Left renal pelvis (tissue), 4 donors: ENCODE data around the gene MOK. TPM values are rescaled to one million over a fixed set of nuclear protein-coding genes. Genes with fewer than 3 reads are reported as not detected.
A peak's percentile ranks its signal among the peaks of the same experiment; 100 is the strongest.
"Not testable (repeated sequence)": the region's sequence is repeated elsewhere in the genome, so short reads cannot be mapped to it uniquely, and the experiment has no call there.

Experiments
- DNase-seq, 4 donors: peaks; one replicate each; pipeline ENCODE4 v3.0.0-alpha.2; 2013; ENCODE audit warnings: low read depth in 4 of 4, low spot score in 3 of 4
- polyA plus RNA-seq, 4 donors: library from polyadenylated mRNA; unstranded; fragments of 120-200 nt; gene quantifications; one replicate each; pipeline ENCODE4 v1.2.1, GENCODE V29; 2013; ENCODE audit not compliant: insufficient read length in 4 of 4

Gene MOK
- polyA plus RNA-seq, 4 donors = 16.2 to 40.3 (median 25.8) TPM

DNA sequence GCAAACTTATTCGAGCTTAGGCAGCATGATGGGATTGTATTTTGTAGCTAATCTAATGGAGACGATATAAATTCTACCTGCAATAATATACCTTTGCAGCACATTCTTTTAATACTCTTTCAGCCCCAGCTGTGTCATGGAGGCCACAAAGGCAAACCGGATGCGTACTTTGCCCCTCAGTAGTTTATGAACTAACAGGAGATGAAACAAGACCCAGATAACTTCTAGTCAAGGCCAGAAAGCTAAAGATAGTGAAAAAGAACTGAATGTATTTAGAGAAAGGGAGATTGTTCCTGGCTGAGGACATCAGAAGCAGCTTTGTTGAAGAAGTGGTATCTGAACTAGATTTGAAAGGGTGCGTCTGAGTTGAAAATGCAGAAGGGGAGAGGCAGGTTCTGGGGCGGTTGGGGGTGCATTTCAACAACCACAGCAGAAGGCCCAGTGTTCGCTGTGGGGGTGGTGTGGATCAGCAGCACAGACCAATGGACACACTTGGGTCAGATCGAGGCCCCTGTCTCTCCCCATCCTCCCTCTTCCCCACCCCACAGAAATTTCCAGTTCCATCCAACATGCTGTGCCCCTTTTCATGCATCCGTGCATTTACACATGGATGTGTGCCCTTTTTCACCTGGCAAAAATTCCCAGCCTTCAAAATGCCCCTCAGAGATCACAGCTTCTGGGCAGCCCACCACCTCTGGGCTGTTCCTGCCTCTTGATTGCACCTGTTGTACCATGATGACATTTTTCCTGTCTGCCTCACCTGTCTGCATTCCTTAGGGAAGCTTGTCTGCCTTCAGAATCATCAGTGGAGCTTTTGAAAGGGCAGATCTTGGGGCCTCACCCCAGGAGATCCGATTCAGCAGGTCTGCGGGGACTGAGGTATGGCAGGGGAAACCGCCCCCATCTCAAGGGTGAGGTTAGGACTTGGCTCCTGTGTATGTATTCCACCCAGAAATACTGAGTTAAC is 16.8 kb upstream of the MOK start:
- no peak for DNase-seq

DNA sequence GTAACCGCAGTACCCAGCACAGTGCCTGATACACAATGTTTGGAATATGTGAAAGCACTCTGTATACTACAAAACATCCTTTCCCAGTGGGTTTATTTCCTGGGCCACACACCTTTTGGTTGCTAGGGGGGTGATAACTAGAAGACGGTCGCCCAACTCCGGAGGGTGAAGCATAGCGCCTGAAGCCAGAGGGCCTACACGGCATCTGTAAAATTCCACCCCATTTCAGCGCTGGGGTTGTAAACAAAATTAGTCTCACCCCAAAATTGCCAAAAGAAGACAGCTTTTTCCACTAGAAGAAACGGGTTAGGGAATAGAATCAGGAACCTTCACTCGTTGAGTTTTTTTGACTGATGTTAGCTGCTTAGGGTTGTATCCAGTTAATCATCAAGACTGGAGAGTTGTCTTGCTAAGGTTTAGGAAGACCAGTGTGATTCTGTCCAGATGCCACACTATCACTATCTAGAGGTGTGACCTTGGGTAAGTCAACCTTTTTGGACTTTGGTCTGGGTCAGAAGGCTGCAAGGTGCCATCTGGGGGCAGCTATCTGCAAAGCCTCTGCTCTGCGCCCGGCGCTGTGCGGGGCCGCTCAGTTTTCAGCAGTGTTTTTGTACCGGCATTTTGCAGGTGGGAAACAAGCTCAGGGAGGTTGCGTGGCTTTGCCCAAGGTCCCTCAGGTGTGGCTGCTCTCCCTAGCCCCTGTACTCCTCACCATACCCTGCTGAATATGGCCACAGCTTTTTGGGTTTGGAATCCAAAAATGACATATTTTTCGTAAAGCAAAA is 15.9 kb upstream of the MOK start:
- DNase-seq = no peak

DNA sequence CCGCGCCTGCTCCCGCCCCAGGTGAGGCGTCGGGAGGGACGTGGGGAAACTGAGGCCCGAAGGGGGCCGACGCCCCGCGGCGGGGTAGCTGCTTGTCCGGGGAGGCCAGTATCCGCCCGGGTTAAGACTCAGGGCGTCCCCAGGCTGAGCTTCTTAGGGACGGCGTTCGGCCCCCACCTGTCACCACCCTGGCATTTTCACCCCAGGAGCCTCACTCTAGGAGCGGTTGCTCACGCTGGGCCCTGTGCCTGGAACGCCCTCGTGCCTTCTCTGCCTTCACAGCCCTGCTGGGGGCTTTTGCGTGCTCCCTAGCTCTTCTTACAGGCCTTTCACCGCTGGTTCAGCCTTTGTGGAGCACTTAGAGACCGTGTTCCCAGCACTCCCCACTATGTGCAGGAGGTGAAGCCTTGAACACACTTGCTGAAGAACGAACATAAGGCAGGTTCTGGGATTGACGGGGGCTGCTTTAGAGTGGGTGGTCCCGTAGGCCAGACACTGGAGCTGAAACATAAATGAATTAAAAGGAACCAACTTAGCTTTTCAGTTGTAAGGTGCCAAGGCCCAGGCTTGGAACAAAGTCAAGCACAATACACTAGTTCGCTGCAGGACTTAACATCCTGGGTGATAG is 15.2 kb upstream of the MOK start:
- no peak for DNase-seq

DNA sequence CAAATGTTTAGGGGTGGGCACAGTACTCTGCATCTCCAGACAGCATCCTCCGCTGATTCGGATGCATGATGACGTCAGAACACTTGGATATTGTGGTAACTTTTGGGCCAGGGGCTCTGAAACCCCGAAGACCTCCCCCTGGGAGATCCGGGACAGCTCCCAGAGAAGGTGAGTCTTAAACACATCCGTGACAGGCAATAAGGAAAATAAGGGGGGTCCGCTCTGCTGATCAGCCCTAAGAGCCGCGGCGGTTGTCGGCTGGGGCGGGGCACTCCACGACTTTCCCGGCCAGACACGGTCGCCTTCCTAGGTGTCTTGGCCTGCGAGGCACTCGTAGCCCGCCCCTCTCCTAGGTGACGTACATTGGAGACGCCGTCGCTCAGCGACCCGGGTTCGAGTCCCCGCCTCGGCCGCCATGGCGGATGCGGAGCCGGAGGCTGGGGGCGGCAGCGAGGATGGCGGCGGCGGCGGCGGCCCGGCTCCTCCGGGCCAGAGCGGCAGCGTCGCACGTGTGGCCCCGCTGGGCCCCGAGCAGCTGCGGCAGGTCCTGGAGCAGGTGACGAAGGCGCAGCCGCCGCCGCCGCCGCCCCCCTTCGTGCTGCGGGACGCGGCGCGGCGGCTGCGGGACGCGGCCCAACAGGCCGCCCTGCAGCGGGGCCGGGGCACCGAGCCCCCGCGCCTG is 14.5 kb upstream of the MOK start, which contains the start of gene ZNF839:
TSS of gene ZNF839 (plus strand) at position 396 of the 682 bp plus-strand sequence. CDS start at position 416, 20 bp downstream.
- peak; percentile 71 to 84 (median 82) for DNase-seq

DNA sequence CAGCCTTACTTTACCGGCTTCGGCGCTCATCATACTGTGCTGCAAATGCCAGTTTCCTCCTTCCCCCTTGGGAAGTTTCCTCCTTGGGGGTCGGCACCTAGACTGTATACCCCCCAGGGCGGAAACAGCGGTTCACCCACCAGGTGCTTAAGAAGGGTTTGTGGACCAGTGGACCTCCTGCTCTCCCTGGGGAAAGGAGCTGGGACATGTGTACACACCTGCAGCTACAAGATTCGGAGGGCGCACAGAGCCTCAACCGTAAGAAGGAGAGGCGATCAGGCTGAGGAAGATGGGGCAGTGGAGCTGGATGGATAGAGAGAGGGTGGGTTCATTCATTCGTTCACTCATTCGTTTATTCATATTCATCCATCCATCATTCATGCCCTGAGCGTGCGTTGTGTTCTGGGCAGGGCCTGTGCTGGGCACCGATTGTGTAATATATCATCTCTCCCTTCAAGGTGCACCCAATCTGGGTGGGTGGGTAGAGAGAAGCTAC is 13.9 kb upstream of the MOK start:
- DNase-seq = no peak

DNA sequence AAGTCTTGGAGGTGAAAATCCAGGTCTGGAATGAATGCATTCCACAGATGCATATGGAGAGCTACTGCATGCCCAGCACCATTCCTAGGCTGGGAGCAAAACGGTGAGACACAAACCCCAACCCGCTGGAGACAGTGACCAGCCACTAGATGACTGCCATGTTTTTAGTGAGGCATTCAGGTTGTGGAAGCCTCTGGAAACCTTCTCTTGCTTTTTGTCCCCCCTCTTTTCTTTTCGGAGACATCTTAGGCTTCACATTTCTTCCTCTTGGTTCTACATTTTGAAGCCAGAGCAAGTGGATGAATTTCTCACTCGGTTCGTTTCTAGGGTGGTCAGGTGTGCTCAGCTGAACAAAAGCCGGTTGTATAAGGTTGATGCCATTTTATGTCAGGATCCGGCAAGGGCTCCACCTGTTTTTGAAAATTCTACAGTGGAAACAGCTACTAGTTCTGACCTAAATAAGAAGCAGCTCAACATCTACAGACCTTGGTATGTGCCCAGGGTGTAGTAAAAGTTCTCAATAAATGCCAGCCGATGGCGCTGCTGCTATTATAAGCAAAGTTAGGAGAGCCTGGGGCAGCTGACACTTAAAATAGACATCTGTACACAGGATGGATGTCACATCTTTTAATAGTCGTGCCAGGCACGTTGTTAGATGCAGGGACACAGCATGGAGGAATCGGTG is 12.7 kb upstream of the MOK start:
- no peak for DNase-seq

DNA sequence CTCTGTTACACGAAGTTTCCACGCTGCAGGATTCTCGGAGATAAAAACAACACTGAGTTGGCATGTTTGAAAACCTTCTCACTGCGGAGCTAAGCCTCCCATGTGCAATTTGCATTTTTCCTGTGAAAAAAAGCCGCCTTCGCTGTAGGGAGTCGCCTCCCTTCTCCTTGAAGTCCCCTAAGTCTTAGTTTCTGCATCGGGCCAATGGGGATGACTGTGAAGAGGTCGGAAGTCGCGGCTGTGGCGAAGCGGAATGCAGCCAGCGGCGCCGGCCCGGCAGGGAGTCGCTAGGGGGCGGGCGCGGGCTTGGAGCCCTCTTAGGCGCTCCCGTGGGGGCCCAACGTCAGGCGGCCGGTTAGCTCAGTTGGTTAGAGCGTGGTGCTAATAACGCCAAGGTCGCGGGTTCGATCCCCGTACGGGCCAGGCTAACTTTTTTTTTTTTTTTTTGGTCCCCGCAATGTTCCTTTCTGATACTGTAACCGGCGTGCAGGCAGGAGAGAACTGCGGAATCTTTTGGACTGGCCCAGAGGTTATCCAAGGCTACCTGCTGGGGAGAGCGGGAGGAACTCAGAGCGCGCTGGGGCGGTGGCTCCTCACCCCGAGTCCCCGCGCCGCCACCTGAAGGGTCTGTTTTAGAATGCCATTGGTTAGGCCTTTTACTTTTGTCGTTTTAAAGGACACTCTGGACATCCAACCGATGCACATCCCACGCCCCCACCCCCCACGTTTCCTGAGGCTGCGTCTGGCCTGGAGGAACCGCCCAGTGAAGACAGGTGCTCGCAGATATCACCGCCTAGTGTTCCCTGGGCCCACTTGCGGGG is 12.0 kb upstream of the MOK start:
- DNase-seq = peak; percentile 72 to 82 (median 80)

DNA sequence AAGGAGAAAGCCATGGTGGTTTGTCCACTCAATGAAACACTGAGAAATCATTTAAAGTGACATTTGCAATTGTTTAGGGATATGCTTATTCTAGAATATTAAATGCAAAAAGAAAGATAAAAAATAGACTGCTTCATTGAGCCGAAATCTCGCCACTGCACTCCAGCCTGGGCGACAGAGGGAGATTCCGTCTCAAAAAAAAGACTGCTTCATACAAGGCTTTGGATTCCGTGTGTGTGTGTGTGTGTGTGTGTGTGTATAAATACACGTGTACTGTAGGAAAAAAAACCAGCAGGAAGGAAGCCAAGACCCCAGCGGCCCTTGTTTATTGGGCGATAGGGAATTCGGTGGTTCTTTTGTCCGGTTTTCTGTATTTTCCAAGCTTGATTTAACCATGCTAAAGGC is 11.4 kb upstream of the MOK start:
- peak in 2 of 4 donors; percentile 49 to 53 for DNase-seq

DNA sequence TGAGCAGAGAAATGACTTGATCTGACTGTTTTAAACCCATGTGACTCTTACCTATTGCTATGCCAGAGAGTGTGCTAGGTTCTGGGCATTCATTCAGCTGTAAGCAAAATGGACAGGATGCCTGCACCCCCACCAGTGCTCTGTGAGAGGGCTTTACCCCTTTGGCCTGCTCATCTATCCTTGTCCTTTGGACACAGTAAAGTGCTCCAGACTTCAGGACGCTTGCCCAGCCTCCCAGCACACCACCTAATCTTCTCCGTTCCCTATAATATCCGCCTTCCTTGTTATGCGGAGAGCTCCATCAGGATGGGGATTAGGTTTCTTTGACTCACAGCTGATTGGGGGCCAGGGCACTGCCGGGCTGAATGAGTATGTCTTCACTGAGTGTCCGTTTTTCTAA is 10.2 kb upstream of the MOK start:
- no peak for DNase-seq

DNA sequence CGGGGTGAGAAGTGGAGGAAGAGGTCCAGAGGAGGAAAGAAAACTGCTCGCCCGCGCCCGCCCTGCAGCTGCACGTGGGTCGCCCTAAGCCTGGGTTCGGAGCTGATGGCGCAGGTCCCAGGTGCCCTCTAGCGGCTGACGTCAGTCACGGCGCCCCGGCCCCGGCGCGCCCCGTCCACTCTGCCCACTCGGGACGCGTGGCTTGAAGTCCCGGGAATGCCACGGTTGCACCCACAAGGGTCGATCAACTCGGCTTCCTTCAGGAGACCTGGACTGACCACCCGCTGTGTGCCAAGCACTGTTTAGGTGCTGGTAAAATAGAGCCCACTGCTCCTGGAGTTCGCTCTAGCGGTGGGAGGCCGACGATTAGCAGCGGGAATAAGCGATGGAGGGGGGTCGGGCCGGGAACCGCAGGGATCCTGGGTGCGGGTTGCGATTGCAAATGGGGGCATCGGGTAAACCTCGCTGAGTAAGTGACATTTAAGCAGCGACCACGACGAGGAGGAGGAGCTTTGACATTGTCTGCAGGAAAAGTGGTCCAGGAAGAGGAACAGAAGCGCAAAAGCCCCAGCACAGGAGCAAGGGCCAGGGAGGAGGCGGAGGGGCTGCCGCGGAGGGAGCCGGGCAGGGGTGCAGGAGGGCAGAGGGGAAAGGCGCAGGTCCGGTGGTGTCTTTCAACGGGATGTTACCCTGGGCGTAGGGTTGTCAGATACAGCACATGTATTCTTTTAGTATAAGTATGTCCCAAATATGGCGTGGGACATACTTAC is 9.5 kb upstream of the MOK start:
- peak in 2 of 4 donors; percentile 64 to 72 for DNase-seq

DNA sequence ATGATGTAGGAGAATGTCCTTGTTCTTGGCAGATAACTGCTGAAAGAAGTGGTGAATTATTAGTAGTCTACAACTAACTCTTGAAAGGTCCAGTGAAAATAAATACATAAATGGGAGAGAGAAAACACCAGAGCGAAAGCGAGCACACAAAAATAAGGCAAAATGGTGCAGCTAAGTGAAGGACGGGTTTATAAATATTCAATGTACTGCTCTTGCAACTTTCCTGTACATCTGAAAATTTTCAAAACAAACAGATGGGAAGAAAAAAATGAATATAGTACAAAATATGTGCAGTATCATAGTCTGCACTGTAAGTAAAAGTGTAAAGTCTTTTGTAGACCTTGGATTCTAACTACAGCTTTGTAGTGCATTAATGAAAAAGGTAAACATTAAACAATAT is 1.3 kb downstream of the MOK start:
- no peak for DNase-seq

DNA sequence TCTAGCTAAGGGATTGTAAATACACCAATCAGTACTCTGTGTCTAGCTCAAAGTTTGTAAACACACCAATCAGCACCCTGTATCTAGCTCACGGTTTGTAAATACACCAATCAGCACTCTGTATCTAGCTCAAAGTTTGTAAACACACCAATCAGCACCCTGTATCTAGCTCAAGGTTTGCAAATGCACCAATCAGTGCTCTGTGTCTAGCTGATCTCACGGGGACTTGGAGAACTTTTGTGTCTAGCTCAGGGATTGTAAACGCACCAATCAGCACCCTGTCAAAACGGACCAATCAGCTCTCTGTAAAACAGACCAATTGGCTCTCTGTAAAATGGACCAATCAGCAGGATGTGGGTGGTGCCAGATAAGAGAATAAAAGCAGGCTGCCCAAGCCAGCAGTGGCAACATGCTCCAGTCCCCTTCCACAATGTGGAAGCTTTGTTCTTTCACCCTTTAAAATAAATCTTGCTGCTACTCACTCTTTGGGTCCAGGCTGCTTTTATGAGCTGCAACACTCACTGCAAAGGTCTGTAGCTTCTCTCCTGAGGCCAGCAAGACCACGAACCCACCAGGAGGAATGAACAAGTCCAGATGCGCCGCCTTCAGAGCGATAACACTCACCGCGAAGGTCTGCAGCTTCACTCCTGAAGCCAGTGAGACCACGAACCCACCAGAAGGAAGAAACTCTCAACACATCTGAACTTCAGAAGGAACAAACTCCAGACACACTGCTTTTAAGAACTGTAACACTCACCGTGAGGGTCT is 6.5 kb downstream of the MOK start:
- DNase-seq = not testable (repeated sequence)

DNA sequence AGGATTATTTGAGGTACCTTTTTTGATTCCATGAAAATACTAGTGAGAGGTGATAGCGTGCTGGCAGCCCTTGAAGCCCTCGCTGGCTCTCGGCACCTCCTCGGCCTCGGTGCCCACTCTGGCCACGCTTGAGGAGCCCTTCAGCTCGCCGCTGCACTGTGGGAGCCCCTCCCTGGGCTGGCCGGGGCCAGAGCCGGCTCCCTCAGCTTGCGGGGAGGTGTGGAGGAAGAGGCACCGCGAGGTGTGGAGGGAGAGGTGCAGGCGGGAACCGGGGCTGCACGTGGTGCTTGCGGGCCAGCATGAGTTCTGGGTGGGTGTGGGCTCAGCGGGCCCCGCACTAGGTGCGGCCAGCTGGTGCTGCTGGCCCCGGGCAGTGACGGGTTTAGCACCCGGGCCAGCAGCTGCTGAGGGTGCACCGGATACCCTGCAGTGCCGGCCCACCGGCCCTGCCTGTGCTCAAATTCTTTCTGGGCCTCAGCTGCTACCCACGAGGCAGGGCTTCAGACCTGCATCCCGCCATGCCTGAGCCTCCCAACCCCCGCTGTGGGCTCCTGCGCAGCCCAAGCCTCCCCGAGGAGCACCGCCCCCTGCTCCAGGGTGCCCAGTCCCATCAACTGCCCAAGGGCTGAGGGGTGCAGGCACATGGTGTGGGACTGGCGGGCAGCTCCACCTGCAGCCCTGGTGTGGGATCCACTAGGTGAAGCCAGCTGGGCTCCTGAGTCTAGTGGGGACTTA is 7.4 kb downstream of the MOK start:
- no peak for DNase-seq

DNA sequence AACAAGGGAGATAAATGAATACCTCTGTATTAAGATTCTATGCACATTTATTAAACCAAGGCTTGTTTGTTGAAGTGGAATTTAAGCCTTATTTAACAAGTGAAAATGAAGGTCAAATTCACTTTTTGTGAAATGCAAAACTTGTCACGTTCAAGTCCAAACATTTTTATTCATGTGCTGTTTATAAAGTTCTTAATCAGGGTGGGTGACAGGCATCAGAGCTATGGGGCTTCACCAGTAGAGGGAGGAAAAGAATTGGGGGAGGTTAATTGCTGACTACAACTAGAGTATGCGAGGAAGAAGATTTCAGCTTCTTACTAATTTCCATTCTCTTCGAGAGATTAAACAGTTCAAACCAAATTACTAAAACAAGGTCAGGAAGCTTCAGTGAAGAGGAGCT is 9.7 kb downstream of the MOK start:
- DNase-seq = no peak

DNA sequence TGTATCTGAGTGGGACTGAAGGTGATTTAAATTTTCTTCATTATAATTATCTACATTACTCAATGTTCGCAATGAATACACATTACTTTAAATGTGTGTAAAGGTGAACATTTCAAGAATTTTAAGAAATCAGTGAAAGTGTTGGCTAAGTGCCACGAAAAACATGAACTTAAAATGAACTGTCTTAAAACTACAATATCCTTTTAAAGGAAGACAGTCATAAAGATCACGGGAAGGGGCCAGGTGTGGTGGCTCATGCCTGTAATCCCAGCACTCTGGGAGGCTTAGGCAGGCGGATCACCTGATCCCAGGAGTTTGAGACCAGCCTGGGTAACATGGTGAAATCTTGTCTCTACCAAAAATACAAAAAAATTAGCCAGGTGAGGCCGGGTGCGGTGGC is 11.2 kb downstream of the MOK start:
- no peak for DNase-seq

DNA sequence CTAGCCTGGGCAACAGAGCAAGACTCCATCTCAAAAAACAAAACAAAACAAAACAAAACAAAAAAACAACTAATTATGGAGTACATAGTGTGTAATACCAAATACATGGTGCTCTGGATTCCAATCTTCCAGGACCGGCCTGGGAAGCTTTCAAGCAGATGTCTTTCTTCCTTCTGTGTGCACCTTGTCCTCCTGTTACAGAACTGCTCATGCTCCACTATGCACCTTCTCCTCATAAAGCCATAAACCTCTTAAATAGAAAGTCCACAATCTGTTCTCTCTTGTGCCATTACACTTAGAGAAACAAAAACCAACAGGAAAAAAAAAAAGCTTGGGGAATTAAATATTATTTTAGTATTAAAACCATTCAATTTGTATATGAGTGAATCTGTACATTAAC is 12.5 kb downstream of the MOK start:
- no peak for DNase-seq

DNA sequence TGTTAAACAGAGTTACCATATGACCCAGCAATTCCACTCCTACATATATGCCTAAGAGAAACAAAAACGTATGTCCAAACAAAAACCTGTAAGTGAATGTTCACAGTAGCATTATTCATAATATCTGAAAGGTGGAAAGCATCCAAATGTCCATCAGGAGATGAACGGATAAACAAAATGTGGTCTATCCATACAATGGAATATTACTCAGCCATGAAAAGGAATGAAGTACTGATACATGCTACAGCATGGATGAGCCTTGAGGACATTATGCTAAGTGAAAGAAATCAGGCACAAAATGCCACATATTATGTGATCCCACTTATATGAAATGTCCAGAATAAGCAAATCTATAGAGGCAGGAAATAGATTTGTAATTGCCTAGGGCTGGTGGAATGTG is 16.8 kb downstream of the MOK start:
- no peak for DNase-seq
